DMS53 (cell line): Measurements from ENCODE around the gene GPR183.

Experiments
- DNase-seq: peaks from one replicate; lab custom pipeline; 2025; lab: John Stamatoyannopoulos, UW

GPR183 gene

DNA sequence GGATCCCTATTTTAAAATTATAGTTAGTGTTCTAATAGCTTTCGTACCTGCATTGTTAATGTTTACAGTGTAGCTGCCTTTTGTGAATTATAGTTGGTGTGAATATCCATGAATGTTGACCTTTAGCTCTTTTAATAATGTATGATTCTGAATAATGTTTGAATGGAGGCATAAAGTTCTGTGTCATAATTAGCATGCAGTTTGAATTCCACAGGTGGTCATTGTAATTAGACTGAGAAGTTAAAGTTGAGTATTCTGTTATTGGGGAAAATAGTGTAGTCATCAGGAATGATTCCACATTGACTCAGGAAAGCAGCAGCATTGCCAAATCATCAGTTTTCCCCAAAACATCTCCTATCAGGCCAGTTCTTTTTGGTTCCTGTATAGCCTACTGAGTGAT lies 61.1 kb downstream of the GPR183 start:
- DNase-seq = no peak
